IMR-90 (cell line): ENCODE data around the gene ARTN. TPM values are rescaled to one million over a fixed set of nuclear protein-coding genes. Genes with fewer than 3 reads are reported as not detected.

Source experiments
- ATAC-seq: fragments of 200-7000 bp; cut with Tn5 transposase; 2 replicates; pipeline ENCODE4 v1.9.1; 2020; ENCODE audit warnings: low read depth, mild to moderate bottlenecking, moderate library complexity
- BruUV-seq: library from RNA; stranded (reverse); fragments of 400-500 nt; replicated peaks from 2 replicates; lab custom pipeline; 2021; lab: Mats Ljungman, UMichigan
- CTCF ChIA-PET: fragments of 300-600 bp; formaldehyde crosslinking; extraction: SDS; loops from one replicate; lab custom pipeline; 2021; ENCODE audit warnings: antibody characterized with exemption; lab: Yijun Ruan, JAX
- POLR2A ChIA-PET: fragments of 300-600 bp; sonication (Branson Sonifier 250); formaldehyde crosslinking; loops from one replicate; lab custom pipeline; 2022; ENCODE audit warnings: antibody characterized with exemption; ENCODE audit not compliant: unreplicated experiment; lab: Charles Lee
- DNase-seq: peaks from one replicate; pipeline ENCODE4 v3.0.0; 2013
- H2AFZ ChIP-seq: replicated peaks from 2 replicates; pipeline ENCODE3; 2013; ENCODE audit warnings: low read length, mild to moderate bottlenecking; ENCODE audit not compliant: poor library complexity
- H2AK5ac ChIP-seq: 2 replicates; pipeline ENCODE4 v1.6.1; 2013; ENCODE audit warnings: low read depth, low read length, inconsistent platforms
- H2AK9ac ChIP-seq: replicated peaks from 2 replicates; pipeline ENCODE3; 2013; ENCODE audit warnings: mild to moderate bottlenecking, low read depth, low read length, moderate library complexity; ENCODE audit not compliant: poor library complexity
- H2BK120ac ChIP-seq: 2 replicates; pipeline ENCODE4 v1.6.1; 2013; ENCODE audit warnings: low read depth, low read length, inconsistent platforms
- H2BK15ac ChIP-seq: 3 replicates; pipeline ENCODE4 v1.6.1; 2013; ENCODE audit warnings: low read depth, low read length, inconsistent platforms
- H2BK20ac ChIP-seq: 2 replicates; pipeline ENCODE4 v1.6.1; 2013; ENCODE audit warnings: low read depth, mild to moderate bottlenecking, inconsistent platforms, low read length, moderate library complexity
- H2BK5ac ChIP-seq: 2 replicates; pipeline ENCODE4 v1.6.1; 2013; ENCODE audit warnings: mild to moderate bottlenecking, low read depth, low read length, inconsistent platforms; ENCODE audit not compliant: poor library complexity, severe bottlenecking
- H3K14ac ChIP-seq: replicated peaks from 2 replicates; pipeline ENCODE4 v1.6.1; 2013; ENCODE audit warnings: low read depth, low read length, inconsistent platforms
- H3K18ac ChIP-seq: 2 replicates; pipeline ENCODE4 v1.6.1; 2013; ENCODE audit warnings: low read depth, low read length, control low read depth
- H3K23ac ChIP-seq: 2 replicates; pipeline ENCODE4 v1.6.1; 2013; ENCODE audit warnings: low read depth, low read length, inconsistent platforms
- H3K27ac ChIP-seq: 2 replicates; pipeline ENCODE4 v1.5.1; 2013; ENCODE audit warnings: mild to moderate bottlenecking, control low read depth, low read length; ENCODE audit not compliant: insufficient read depth
- H3K27me3 ChIP-seq: 2 replicates; pipeline ENCODE4 v1.6.1; 2013; ENCODE audit warnings: low read length; ENCODE audit not compliant: control insufficient read depth, insufficient read depth
- H3K36me3 ChIP-seq: 2 replicates; pipeline ENCODE4 v1.6.1; 2013; ENCODE audit warnings: low read length, mixed read lengths; ENCODE audit not compliant: control insufficient read depth, insufficient read depth
- H3K4ac ChIP-seq: 2 replicates; pipeline ENCODE4 v1.6.1; 2013; ENCODE audit warnings: low read depth, low read length, inconsistent platforms
- H3K4me1 ChIP-seq: 2 replicates; pipeline ENCODE4 v1.6.1; 2013; ENCODE audit warnings: low read length, mixed read lengths; ENCODE audit not compliant: control insufficient read depth, insufficient read depth
- H3K4me2 ChIP-seq: 2 replicates; pipeline ENCODE4 v1.6.1; 2013; ENCODE audit warnings: low read depth, mild to moderate bottlenecking, control low read depth, low read length, moderate library complexity
- H3K4me3 ChIP-seq: 2 replicates; pipeline ENCODE4 v1.5.1; 2013; ENCODE audit warnings: low read depth, mild to moderate bottlenecking, control low read depth, low read length, moderate library complexity; ENCODE audit not compliant: insufficient read depth
- H3K56ac ChIP-seq: 2 replicates; pipeline ENCODE4 v1.6.1; 2013; ENCODE audit warnings: low read length, inconsistent platforms; ENCODE audit not compliant: insufficient read depth; ENCODE audit errors: extremely low read depth
- H3K79me1 ChIP-seq, 2 experiments: 2 replicates each; pipeline ENCODE4 v1.6.1; 2013; ENCODE audit warnings: low read length in 2 of 2, inconsistent platforms in 1 of 2, low read depth in 1 of 2
- H3K9ac ChIP-seq: 2 replicates; pipeline ENCODE4 v1.6.1; 2013; ENCODE audit warnings: low read depth, low read length, control low read depth
- H3K9me1 ChIP-seq: 2 replicates; pipeline ENCODE4 v1.6.1; 2013; ENCODE audit warnings: low read length, inconsistent platforms; ENCODE audit not compliant: insufficient read depth
- H3K9me3 ChIP-seq: 2 replicates; pipeline ENCODE4 v1.6.1; 2013; ENCODE audit warnings: low read length; ENCODE audit not compliant: control insufficient read depth, insufficient read depth
- H4K20me1 ChIP-seq: 2 replicates; pipeline ENCODE4 v1.6.1; 2013; ENCODE audit warnings: low read length, inconsistent platforms; ENCODE audit not compliant: insufficient read depth
- H4K5ac ChIP-seq: 2 replicates; pipeline ENCODE4 v1.6.1; 2013; ENCODE audit warnings: mild to moderate bottlenecking, low read depth, low read length, control low read depth
- H4K8ac ChIP-seq, 2 experiments: 2 replicates each; pipeline ENCODE4 v1.6.1; 2013; ENCODE audit warnings: low read depth in 2 of 2, low read length in 2 of 2, control low read depth in 1 of 2, inconsistent platforms in 1 of 2
- H4K91ac ChIP-seq: 2 replicates; pipeline ENCODE4 v1.6.1; 2013; ENCODE audit warnings: low read depth, low read length, inconsistent platforms; ENCODE audit not compliant: insufficient read depth
- BHLHE40 ChIP-seq: fragments of 150-350 bp; IDR thresholded peaks from 2 replicates; pipeline ENCODE4 v1.6.1; 2016; ENCODE audit warnings: mild to moderate bottlenecking, low read depth, low read length
- CEBPB ChIP-seq: IDR thresholded peaks from 2 replicates; pipeline ENCODE4 v1.6.1; 2012; ENCODE audit warnings: low read depth, low read length, improper control_type of control experiment
- CHD1 ChIP-seq: IDR thresholded peaks from 2 replicates; pipeline ENCODE4 v1.6.1; 2012; ENCODE audit warnings: low read depth, low read length, improper control_type of control experiment
- MAFK ChIP-seq: IDR thresholded peaks from 2 replicates; pipeline ENCODE4 v1.6.1; 2012; ENCODE audit warnings: low read depth, low read length, improper control_type of control experiment
- MXI1 ChIP-seq: IDR thresholded peaks from 2 replicates; pipeline ENCODE4 v1.6.1; 2012; ENCODE audit warnings: low read depth, mild to moderate bottlenecking, low read length, moderate library complexity, borderline replicate concordance
- NFE2L2 ChIP-seq: fragments of 150-350 bp; IDR thresholded peaks from 2 replicates; pipeline ENCODE4 v1.6.1; 2016; ENCODE audit warnings: low read depth, mild to moderate bottlenecking, low read length
- RAD21 ChIP-seq: IDR thresholded peaks from 2 replicates; pipeline ENCODE4 v1.6.1; 2012; ENCODE audit warnings: low read length, improper control_type of control experiment
- RCOR1 ChIP-seq: IDR thresholded peaks from 2 replicates; pipeline ENCODE4 v1.6.1; 2012; ENCODE audit warnings: mild to moderate bottlenecking, low read length, improper control_type of control experiment; ENCODE audit not compliant: insufficient replicate concordance
- RFX5 ChIP-seq: IDR thresholded peaks from 2 replicates; pipeline ENCODE4 v1.8.0; 2012; ENCODE audit warnings: low read depth, mild to moderate bottlenecking, low read length, moderate library complexity
- SMC3 ChIP-seq: fragments of 150-350 bp; IDR thresholded peaks from 2 replicates; pipeline ENCODE4 v1.6.1; 2016; ENCODE audit warnings: low read depth, mild to moderate bottlenecking, antibody characterized with exemption, low read length, moderate library complexity
- WGBS, 2 experiments: methylation state at CpG; one replicate each; pipeline versions ENCODE4 v1.1.5 to v1.1.7; 2013; ENCODE audit warnings: missing lambda C conversion rate in 2 of 2; ENCODE audit not compliant: insufficient read length in 1 of 2; ENCODE audit errors: extremely low coverage in 2 of 2; 5-methylcytosine and 5-hydroxymethylcytosine counted together
- dilution Hi-C: fragments of 300-500 bp; cut with HindIII; formaldehyde crosslinking; loops from one replicate; pipeline ENCODE4 v1.14.3; 2018; ENCODE audit warnings: low sequenced_read_pairs; ENCODE audit not compliant: unreplicated experiment
- in situ Hi-C: fragments of 300-500 bp; cut with MboI; formaldehyde crosslinking; loops from 3 replicates; pipeline ENCODE4 v1.14.3; 2019; ENCODE audit warnings: low sequenced_read_pairs, inconsistent platforms, mixed read lengths
- intact Hi-C: fragments of 100-400 bp; cut with micrococcal nuclease; formaldehyde crosslinking; loops from 2 replicates; pipeline ENCODE4 v1.10.0; 2022
- polyA plus RNA-seq, 3 experiments: library from polyadenylated mRNA; depleted of rRNA; stranded (reverse); fragments of >200 nt; gene quantifications; 2 replicates each; pipeline ENCODE4 v1.2.3, GENCODE V29; 2012; ENCODE audit warnings: low replicate concordance in 1 of 3
- total RNA-seq: library from RNA; depleted of rRNA; stranded (reverse); fragments of >200 nt; gene quantifications from 2 replicates; pipeline ENCODE4 v1.2.3, GENCODE V29; 2012
- TF ChIP-seq, protein P1 (sequence below): fragments of 150-350 bp; IDR thresholded peaks from 2 replicates; pipeline ENCODE4 v1.6.1; 2016; ENCODE audit warnings: low read depth, mild to moderate bottlenecking, low read length, moderate library complexity, borderline replicate concordance
- TF ChIP-seq, protein P2 (sequence below): fragments of 150-350 bp; IDR thresholded peaks from 2 replicates; pipeline ENCODE4 v1.6.1; 2017; ENCODE audit warnings: mild to moderate bottlenecking, antibody characterized with exemption, low read length, low read depth

Gene ARTN
- total and polyA plus RNA-seq, 2 of the 4 experiments (the other 2 are of a cell fraction): 0.29 TPM; not detected in 1

DNA sequence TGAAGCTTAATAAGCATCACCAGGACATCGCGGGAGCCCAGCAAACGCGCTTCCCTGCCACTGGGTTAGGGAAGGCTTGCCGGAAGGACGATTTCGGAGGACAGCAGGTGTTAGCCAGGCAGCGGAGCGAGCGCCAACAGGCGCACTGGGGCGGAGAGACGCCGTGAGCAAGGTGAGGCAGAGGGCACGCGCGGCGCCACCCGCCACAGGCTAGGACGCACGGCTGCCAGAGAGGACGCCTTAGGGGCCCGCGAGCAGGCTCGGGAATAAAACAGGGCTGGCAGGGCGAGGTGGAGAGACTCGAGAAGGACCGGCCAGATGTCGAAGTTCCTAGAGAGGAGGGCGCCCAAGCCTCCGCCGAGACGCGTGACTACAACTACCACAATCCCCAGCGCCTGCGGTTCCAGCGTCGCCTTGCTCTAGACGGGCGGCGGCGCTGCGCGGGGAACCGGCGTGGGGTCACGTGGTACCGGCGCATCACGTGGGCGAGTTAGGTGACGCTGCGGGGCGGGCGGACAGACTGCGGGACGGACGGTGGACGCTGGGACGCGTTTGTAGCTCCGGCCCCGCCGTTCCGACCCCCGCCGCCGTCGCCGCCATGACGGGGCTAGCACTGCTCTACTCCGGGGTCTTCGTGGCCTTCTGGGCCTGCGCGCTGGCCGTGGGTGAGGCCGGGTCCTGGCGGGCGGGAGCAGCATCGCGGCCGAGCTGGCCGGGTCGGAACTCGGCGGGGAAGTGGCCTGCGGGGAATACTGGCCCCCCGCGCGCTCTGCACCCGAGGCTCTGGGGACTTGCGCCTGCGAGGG is 41.0 kb downstream of the ARTN start, which contains the start of gene ATP6V0B (continued):
- no peak for TF ChIP-seq RFX5
- no peak for TF ChIP-seq NFE2L2
- TF ChIP-seq BHLHE40: peak; percentile 44; the same call in 1 of the 2 replicates

DNA sequence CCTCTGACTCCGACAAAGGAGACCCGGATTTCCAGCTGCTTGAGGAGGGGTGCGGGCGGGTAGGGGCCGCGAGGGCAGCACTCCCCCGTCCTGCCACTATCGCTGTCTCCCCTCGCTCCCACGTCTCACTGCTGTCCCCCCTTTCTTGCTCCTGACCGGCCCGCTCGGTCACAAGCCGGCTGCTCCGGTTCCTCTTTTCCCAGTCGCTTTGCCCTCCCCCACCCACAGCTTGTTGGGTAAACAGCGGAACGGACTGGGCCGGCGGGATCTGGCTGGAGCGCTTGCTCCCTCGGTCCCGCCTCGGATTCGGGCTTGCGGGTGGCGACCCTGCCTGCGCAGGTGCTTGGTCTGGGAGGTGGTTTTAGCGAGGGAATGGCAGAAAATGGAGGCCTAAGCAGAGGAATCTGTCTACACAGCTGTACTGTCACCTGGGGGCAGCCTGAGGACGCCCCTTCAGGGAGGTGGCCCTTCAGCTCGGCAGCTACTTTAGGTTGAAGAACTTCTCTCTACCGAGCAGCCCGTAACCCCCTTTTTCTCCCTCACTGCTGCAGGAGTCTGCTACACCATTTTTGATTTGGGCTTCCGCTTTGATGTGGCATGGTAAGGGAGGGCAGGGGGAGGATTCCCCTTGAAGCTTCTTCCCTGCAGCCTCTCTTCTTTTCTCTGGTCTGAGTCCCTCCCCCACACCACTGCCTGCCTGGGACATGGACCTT is 41.8 kb downstream of the ARTN start:
- Histone ChIP-seq H3K4me2 (peak overlapping the region; percentile 65), H3K4me1 (peaks cover 18% of the 10 kb centered on the region), H3K79me1 (peaks cover 41 to 61% of the 10 kb centered on the region in 2 experiments; a peak in 3 of 4 replicates), H3K27ac (peak overlapping the region; percentile 73), H3K9ac (peak overlapping the region; percentile 71), H3K56ac (peak overlapping the region; percentile 45; the same call in 1 of the 2 replicates), H3K18ac (no peak overlapping the region), H2BK120ac (no peak overlapping the region), H3K9me3 (no peaks in the 10 kb centered on the region), H2AFZ (peak overlapping the region; percentile 99), H2AK9ac (peak overlapping the region; percentile 94), H2BK20ac (no peak overlapping the region), H4K91ac (peak overlapping the region; percentile 28; the same call in 1 of the 2 replicates), H3K36me3 (peaks cover 25% of the 10 kb centered on the region), H4K5ac (no peak overlapping the region), H3K23ac (peak overlapping the region; percentile 86), H4K20me1 (peaks cover 25% of the 10 kb centered on the region), H2AK5ac (peak overlapping the region; percentile 76), H3K9me1 (peaks cover 35% of the 10 kb centered on the region), H2BK15ac (no peak overlapping the region), H3K4me3 (peak overlapping the region; percentile 76), H3K27me3 (no peaks in the 10 kb centered on the region), H4K8ac (peak overlapping the region in 1 of 2 experiments; percentile 65; a peak in 1 of 4 replicates), H2BK5ac (peak overlapping the region; percentile 66), H3K4ac (peak overlapping the region; percentile 26), H3K14ac (peak overlapping the region; percentile 58)
- dilution Hi-C loops: no loop called here
- intact Hi-C loops: no loop called here
- ATAC-seq (peak; percentile 7), DNase-seq (no peak)
- POLR2A ChIA-PET: interaction anchor here (0.6 kb wide), 3 partner anchors 16 to 1158 kb away, joined by 3 to 9 read pairs (median 5); no protein-coding TSS in a partner anchor
- no TSS peak for BruUV-seq
- 0% methylated on average over 10 of the region's 34 CpGs; no CpG with 5 or more reads in 1 of the 2 experiments for WGBS, 2 experiments
- CTCF ChIA-PET: no interaction called here
- in situ Hi-C loops: no loop called here
- TF ChIP-seq MXI1 (no peak), MAFK (no peak), NFE2L2 (no peak), RCOR1 (no peak), RAD21 (no peak), CEBPB (no peak), CHD1 (no peak), SMC3 (no peak), BHLHE40 (no peak), RFX5 (no peak)
- TF ChIP-seq, protein P1, sequence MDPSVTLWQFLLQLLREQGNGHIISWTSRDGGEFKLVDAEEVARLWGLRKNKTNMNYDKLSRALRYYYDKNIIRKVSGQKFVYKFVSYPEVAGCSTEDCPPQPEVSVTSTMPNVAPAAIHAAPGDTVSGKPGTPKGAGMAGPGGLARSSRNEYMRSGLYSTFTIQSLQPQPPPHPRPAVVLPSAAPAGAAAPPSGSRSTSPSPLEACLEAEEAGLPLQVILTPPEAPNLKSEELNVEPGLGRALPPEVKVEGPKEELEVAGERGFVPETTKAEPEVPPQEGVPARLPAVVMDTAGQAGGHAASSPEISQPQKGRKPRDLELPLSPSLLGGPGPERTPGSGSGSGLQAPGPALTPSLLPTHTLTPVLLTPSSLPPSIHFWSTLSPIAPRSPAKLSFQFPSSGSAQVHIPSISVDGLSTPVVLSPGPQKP: no peak
- TF ChIP-seq, protein P2, sequence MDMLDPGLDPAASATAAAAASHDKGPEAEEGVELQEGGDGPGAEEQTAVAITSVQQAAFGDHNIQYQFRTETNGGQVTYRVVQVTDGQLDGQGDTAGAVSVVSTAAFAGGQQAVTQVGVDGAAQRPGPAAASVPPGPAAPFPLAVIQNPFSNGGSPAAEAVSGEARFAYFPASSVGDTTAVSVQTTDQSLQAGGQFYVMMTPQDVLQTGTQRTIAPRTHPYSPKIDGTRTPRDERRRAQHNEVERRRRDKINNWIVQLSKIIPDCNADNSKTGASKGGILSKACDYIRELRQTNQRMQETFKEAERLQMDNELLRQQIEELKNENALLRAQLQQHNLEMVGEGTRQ: no peak
